H1 (cell line): ENCODE data around the gene RHBG. TPM values are rescaled to one million over a fixed set of nuclear protein-coding genes. Genes with fewer than 3 reads are reported as not detected.

Experiments
- CTCF ChIA-PET: fragments of 300-600 bp; sonication (Branson Sonifier 250); formaldehyde crosslinking; loops from one replicate; lab custom pipeline; 2021; ENCODE audit not compliant: partially characterized antibody; lab: Charles Lee
- POLR2A ChIA-PET: fragments of 300-600 bp; sonication (Branson Sonifier 250); formaldehyde crosslinking; loops from one replicate; lab custom pipeline; 2021; ENCODE audit warnings: inconsistent platforms; ENCODE audit not compliant: partially characterized antibody; lab: Charles Lee
- DNase-seq, 2 experiments: peaks; one replicate each; pipeline versions ENCODE4 v3.0.0 to v3.0.0-alpha.2; 2010 to 2022; ENCODE audit warnings: low spot score in 2 of 2, low read depth in 1 of 2, mixed read lengths in 1 of 2
- FAIRE-seq: peaks from 2 replicates; lab custom pipeline; 2011; peaks lifted over from hg19 to GRCh38; lab: Jason Lieb, UNC
- H2AFZ ChIP-seq: 2 replicates; pipeline ENCODE4 v1.8.1; 2012; ENCODE audit warnings: low read length, inconsistent platforms
- H2AK5ac ChIP-seq: 2 replicates; pipeline ENCODE4 v1.6.1; 2013; ENCODE audit warnings: low read depth, low read length
- H2BK120ac ChIP-seq: replicated peaks from 2 replicates; pipeline ENCODE3; 2013; ENCODE audit warnings: low read depth, low read length, inconsistent platforms
- H2BK12ac ChIP-seq: 2 replicates; pipeline ENCODE4 v1.6.1; 2013; ENCODE audit warnings: low read depth, low read length
- H2BK15ac ChIP-seq: 2 replicates; pipeline ENCODE4 v1.6.1; 2013; ENCODE audit warnings: low read length
- H2BK20ac ChIP-seq: 2 replicates; pipeline ENCODE4 v1.6.1; 2013; ENCODE audit warnings: low read length
- H2BK5ac ChIP-seq: 2 replicates; pipeline ENCODE4 v1.6.1; 2013; ENCODE audit warnings: low read depth, low read length
- H3K14ac ChIP-seq: 2 replicates; pipeline ENCODE4 v1.6.1; 2013; ENCODE audit warnings: inconsistent platforms; ENCODE audit not compliant: insufficient read length
- H3K18ac ChIP-seq: 2 replicates; pipeline ENCODE4 v1.6.1; 2013; ENCODE audit warnings: low read length; ENCODE audit errors: extremely low read depth
- H3K23ac ChIP-seq: 2 replicates; pipeline ENCODE4 v1.6.1; 2013; ENCODE audit warnings: inconsistent platforms; ENCODE audit not compliant: insufficient read length
- H3K23me2 ChIP-seq: 2 replicates; pipeline ENCODE4 v1.6.1; 2013; ENCODE audit warnings: low read depth, low read length
- H3K27ac ChIP-seq: 2 replicates; pipeline ENCODE4 v1.6.1; 2011; ENCODE audit warnings: low read depth, low read length, inconsistent platforms
- H3K27me3 ChIP-seq, 4 experiments: replicated peaks in 1 of 4; 1 replicate in 1 of 4; 2 replicates in 3 of 4; pipeline versions ENCODE4 v1.6.1 to v1.8.1; 2011 to 2013; ENCODE audit warnings: low read length in 3 of 4, mild to moderate bottlenecking in 3 of 4, inconsistent platforms in 2 of 4, mixed read lengths in 2 of 4, moderate library complexity in 1 of 4; ENCODE audit not compliant: control insufficient read depth in 3 of 4, insufficient read depth in 3 of 4; ENCODE audit errors: extremely low read depth in 1 of 4
- H3K36me3 ChIP-seq, 4 experiments: 2 replicates each; pipeline versions ENCODE4 v1.6.1 to v1.8.1; 2011 to 2013; ENCODE audit warnings: mild to moderate bottlenecking in 4 of 4, low read length in 3 of 4, moderate library complexity in 2 of 4, control low read depth in 1 of 4, inconsistent platforms in 1 of 4; ENCODE audit not compliant: insufficient read depth in 4 of 4, control insufficient read depth in 2 of 4
- H3K4ac ChIP-seq: replicated peaks from 2 replicates; pipeline ENCODE3; 2013; ENCODE audit warnings: low read length, low read depth, mixed read lengths, inconsistent platforms; ENCODE audit not compliant: insufficient read length
- H3K4me1 ChIP-seq, 4 experiments: replicated peaks in 1 of 4; 1 replicate in 1 of 4; 2 replicates in 3 of 4; pipeline versions ENCODE4 v1.6.1 to v1.8.1; 2011 to 2013; ENCODE audit warnings: low read length in 3 of 4, inconsistent platforms in 2 of 4, mixed read lengths in 1 of 4; ENCODE audit not compliant: insufficient read depth in 4 of 4, control insufficient read depth in 3 of 4
- H3K4me2 ChIP-seq, 2 experiments: 2 replicates each; pipeline versions ENCODE4 v1.6.1 to v1.8.1; 2011 to 2013; ENCODE audit warnings: low read depth in 2 of 2, low read length in 2 of 2, control low read depth in 1 of 2, inconsistent platforms in 1 of 2, mild to moderate bottlenecking in 1 of 2; ENCODE audit not compliant: insufficient read depth in 1 of 2
- H3K4me3 ChIP-seq, 4 experiments: fragments of 200-600, 300-600 bp in 1 of 4; sonication (generic), shearing (Covaris generic), sonication (Bioruptor Twin) in 1 of 4; 2 replicates each; pipeline versions ENCODE4 v1.5.1 to v1.8.1; 2011 to 2016; ENCODE audit warnings: low read length in 4 of 4, low read depth in 3 of 4, control low read depth in 2 of 4, inconsistent platforms in 2 of 4, mild to moderate bottlenecking in 2 of 4, mixed read lengths in 1 of 4, moderate library complexity in 1 of 4; ENCODE audit not compliant: insufficient read depth in 2 of 4; ENCODE audit errors: extremely low read depth in 1 of 4
- H3K56ac ChIP-seq: replicated peaks from 2 replicates; pipeline ENCODE3; 2013; ENCODE audit warnings: low read depth, mild to moderate bottlenecking, mixed read lengths, low read length, inconsistent platforms; ENCODE audit not compliant: insufficient read length
- H3K79me1 ChIP-seq: 2 replicates; pipeline ENCODE4 v1.6.1; 2013; ENCODE audit warnings: low read depth, low read length, control low read depth
- H3K79me2 ChIP-seq, 2 experiments: 2 replicates each; pipeline versions ENCODE4 v1.6.1 to v1.8.1; 2012 to 2013; ENCODE audit warnings: low read length in 2 of 2, mild to moderate bottlenecking in 2 of 2, inconsistent platforms in 1 of 2; ENCODE audit not compliant: insufficient read depth in 2 of 2, control insufficient read depth in 1 of 2
- H3K9ac ChIP-seq, 4 experiments: replicated peaks in 1 of 4; 1 replicate in 1 of 4; 2 replicates in 3 of 4; pipeline versions ENCODE4 v1.6.1 to v1.8.1; 2011 to 2013; ENCODE audit warnings: low read depth in 3 of 4, low read length in 3 of 4, control low read depth in 2 of 4, mild to moderate bottlenecking in 2 of 4, moderate library complexity in 2 of 4, inconsistent platforms in 1 of 4; ENCODE audit errors: extremely low read depth in 1 of 4
- H3K9me3 ChIP-seq, 2 experiments: 2 replicates each; pipeline versions ENCODE4 v1.6.1 to v1.8.1; 2012 to 2013; ENCODE audit warnings: mild to moderate bottlenecking in 2 of 2, moderate library complexity in 2 of 2, control low read depth in 1 of 2, inconsistent platforms in 1 of 2, low read depth in 1 of 2, low read length in 1 of 2, mixed read lengths in 1 of 2; ENCODE audit not compliant: insufficient read depth in 2 of 2
- H4K20me1 ChIP-seq, 2 experiments: replicated peaks in 1 of 2; 2 replicates each; pipeline versions ENCODE3 to v1.8.1; 2011 to 2013; ENCODE audit warnings: inconsistent platforms in 2 of 2, low read length in 2 of 2, mild to moderate bottlenecking in 1 of 2; ENCODE audit not compliant: insufficient read depth in 2 of 2, control insufficient read depth in 1 of 2
- H4K5ac ChIP-seq: 2 replicates; pipeline ENCODE4 v1.6.1; 2013; ENCODE audit warnings: low read length, low read depth, mixed read lengths, inconsistent platforms; ENCODE audit not compliant: insufficient read length
- H4K8ac ChIP-seq: 2 replicates; pipeline ENCODE4 v1.8.0; 2013; ENCODE audit warnings: mild to moderate bottlenecking, moderate library complexity, low read length, inconsistent platforms; ENCODE audit not compliant: insufficient read depth; ENCODE audit errors: extremely low read depth
- H4K91ac ChIP-seq: replicated peaks from 2 replicates; pipeline ENCODE3; 2013; ENCODE audit warnings: low read length, mixed read lengths, inconsistent platforms; ENCODE audit not compliant: insufficient read length
- MAX ChIP-seq: IDR thresholded peaks from 2 replicates; pipeline ENCODE4 v1.6.1; 2012; ENCODE audit warnings: inconsistent platforms
- WGBS, 2 experiments: shearing (Covaris generic) in 1 of 2; methylation state at CpG; one replicate each; pipeline versions ENCODE4 v1.1.6 to v1.1.7; 2013 to 2015; ENCODE audit warnings: low lambda C conversion rate in 2 of 2, mixed read lengths in 2 of 2, inconsistent platforms in 1 of 2, low coverage in 1 of 2, missing lambda C conversion rate in 1 of 2; ENCODE audit not compliant: insufficient replicate concordance in 2 of 2, insufficient coverage in 1 of 2, insufficient read length in 1 of 2; ENCODE audit errors: extremely low coverage in 1 of 2, missing lambda C conversion rate in 1 of 2; 5-methylcytosine and 5-hydroxymethylcytosine counted together
- polyA plus RNA-seq, 7 experiments: library from polyadenylated mRNA; depleted of rRNA in 3 of 7; stranded (reverse) in 5 of 7; unstranded in 2 of 7; fragments of >200 nt in 5 of 7; fragments of 200-250 nt in 2 of 7; gene quantifications; 1 replicate in 5 of 7; 2 replicates in 1 of 7; 4 replicates in 1 of 7; pipeline versions ENCODE4 v1.2.1 to v1.2.3, GENCODE V29; 2011 to 2013; ENCODE audit warnings: missing spikeins in 2 of 7, mixed read lengths in 2 of 7
- total RNA-seq: library from RNA; stranded (reverse); fragmentation: NEBNext Ultra II Directional; extraction: Animal tissue kit (Norgen Biotek cat#: 25700); gene quantifications from 2 replicates; pipeline ENCODE4 v1.2.1, GENCODE V29; 2021

The RHBG gene
- total and polyA plus RNA-seq, 2 of the 8 experiments (the other 6 are each of a cell fraction or from before 2014, with no cell fraction given), result 2.6 to 2.7 TPM

GRCh38 chr1:156400191-156400935, 31.4 kb downstream of the RHBG start:
- H3K27me3 ChIP-seq, result peaks cover 0 to 7% (median 0%) of the 10 kb centered on the region in 4 experiments; a peak in 3 of 7 replicates
- FAIRE-seq (no peak), DNase-seq (no peak)
- no peak overlapping the region for H2AFZ ChIP-seq
- no peak overlapping the region for H3K4me2 ChIP-seq
- H2BK15ac ChIP-seq, result no peak overlapping the region
- no peak overlapping the region for H4K8ac ChIP-seq
- H3K23me2 ChIP-seq, result no peaks in the 10 kb centered on the region
- H3K18ac ChIP-seq, result no peak overlapping the region; the same call in 1 of the 2 replicates
- no peak overlapping the region for H4K91ac ChIP-seq
- ChIA-PET POLR2A (interaction anchor here (0.6 to 3.0 kb wide), 7 partner anchors 9 to 127 kb away, joined by 3 to 8 read pairs (median 3); partner anchors contain the start of genes CCT3 and TSACC), CTCF (interaction anchor here (0.8 to 26.1 kb wide), 7 partner anchors 12 to 260 kb away, joined by 3 to 517 read pairs (median 7); no protein-coding TSS in a partner anchor)
- H3K9me3 ChIP-seq, result no peaks in the 10 kb centered on the region
- H2AK5ac ChIP-seq, result no peak overlapping the region
- no peaks in the 10 kb centered on the region for H4K20me1 ChIP-seq
- H2BK20ac ChIP-seq, result no peak overlapping the region
- H3K27ac ChIP-seq, result no peak overlapping the region
- H3K4ac ChIP-seq, result no peak overlapping the region
- no peak overlapping the region for H4K5ac ChIP-seq
- peaks cover 6 to 25% (median 22%) of the 10 kb centered on the region in 4 experiments for H3K4me1 ChIP-seq
- no peaks in the 10 kb centered on the region for H3K36me3 ChIP-seq
- no peak overlapping the region for H3K56ac ChIP-seq
- H2BK120ac ChIP-seq, result no peak overlapping the region
- 81% methylated on average over 15 of the region's 25 CpGs; no CpG with 5 or more reads in 1 of the 2 experiments for WGBS, 2 experiments
- no peaks in the 10 kb centered on the region for H3K79me1 ChIP-seq
- H3K14ac ChIP-seq, result no peak overlapping the region
- no peak overlapping the region for H2BK5ac ChIP-seq
- H2BK12ac ChIP-seq, result peak overlapping the region; percentile 39; the same call in 1 of the 2 replicates
- no peak overlapping the region for H3K4me3 ChIP-seq
- H3K9ac ChIP-seq, result no peak overlapping the region
- no peaks in the 10 kb centered on the region for H3K79me2 ChIP-seq
- no peak overlapping the region for H3K23ac ChIP-seq
- TF ChIP-seq MAX, result no peak
